HepG2 (cell line): ENCODE results near the gene DCLK1.

Experiments
- CTCF ChIP-seq: sonication (generic); formaldehyde crosslinking; IDR thresholded peaks from 2 replicates; pipeline ENCODE4 v1.5.0; 2020; ENCODE audit warnings: mild to moderate bottlenecking, missing genetic modification reagents, moderate library complexity
- GABPB1 ChIP-seq: IDR thresholded peaks from 2 replicates; pipeline ENCODE4 v1.6.1; 2016; ENCODE audit warnings: mild to moderate bottlenecking, missing genetic modification reagents, moderate library complexity, missing compliant biosample characterization
- NFE2L1 ChIP-seq: sonication (generic); formaldehyde crosslinking; IDR thresholded peaks from 2 replicates; pipeline ENCODE4 v1.4.0; 2020; ENCODE audit warnings: missing genetic modification reagents, mild to moderate bottlenecking, borderline replicate concordance
- POLR2A ChIP-seq, 2 experiments: IDR thresholded peaks; 2 replicates each; pipeline ENCODE4 v1.6.1; 2011; ENCODE audit warnings: low read depth in 2 of 2, low read length in 2 of 2, mild to moderate bottlenecking in 1 of 2, moderate library complexity in 1 of 2; ENCODE audit not compliant: insufficient read depth in 1 of 2
- SAFB2 ChIP-seq: sonication (generic); formaldehyde crosslinking; IDR thresholded peaks from 2 replicates; pipeline ENCODE4 v1.5.1; 2020; ENCODE audit warnings: missing genetic modification reagents, low read depth, mild to moderate bottlenecking, borderline replicate concordance
- TAF1 ChIP-seq: sonication (generic); formaldehyde crosslinking; IDR thresholded peaks from 2 replicates; pipeline ENCODE4 v1.4.0; 2020; ENCODE audit warnings: missing genetic modification reagents
- TEF ChIP-seq: sonication (generic); formaldehyde crosslinking; IDR thresholded peaks from 2 replicates; pipeline ENCODE4 v1.5.0; 2020; ENCODE audit warnings: missing genetic modification reagents
- WIZ ChIP-seq: sonication (generic); formaldehyde crosslinking; IDR thresholded peaks from 2 replicates; pipeline ENCODE4 v1.5.1; 2020; ENCODE audit warnings: mild to moderate bottlenecking, missing genetic modification reagents
- ZBED4 ChIP-seq: sonication (generic); formaldehyde crosslinking; IDR thresholded peaks from 2 replicates; pipeline ENCODE4 v1.4.0; 2020; ENCODE audit warnings: missing genetic modification reagents, borderline replicate concordance
- ZNF232 ChIP-seq: sonication (generic); formaldehyde crosslinking; IDR thresholded peaks from 2 replicates; pipeline ENCODE4 v1.4.0; 2020; ENCODE audit warnings: missing genetic modification reagents, borderline replicate concordance
- ZNF24 ChIP-seq: fragments of 450-650 bp; IDR thresholded peaks from 2 replicates; pipeline ENCODE4 v1.6.1; 2017; ENCODE audit warnings: antibody characterized with exemption, mild to moderate bottlenecking
- ZNF264 ChIP-seq: sonication (generic); formaldehyde crosslinking; IDR thresholded peaks from 2 replicates; pipeline ENCODE4 v1.4.0; 2020; ENCODE audit warnings: missing genetic modification reagents
- ZNF335 ChIP-seq: sonication (generic); formaldehyde crosslinking; IDR thresholded peaks from 2 replicates; pipeline ENCODE4 v1.4.0; 2020; ENCODE audit warnings: missing genetic modification reagents
- ZNF704 ChIP-seq: sonication (generic); formaldehyde crosslinking; IDR thresholded peaks from 2 replicates; pipeline ENCODE4 v1.8.1; 2023; ENCODE audit warnings: mild to moderate bottlenecking, inconsistent platforms, moderate library complexity, missing genetic modification reagents, borderline replicate concordance

- no peak for TF ChIP-seq ZNF232 (CRISPR knock-in tag)
- no peak for TF ChIP-seq TAF1
- TF ChIP-seq CTCF (CRISPR knock-in tag) = no peak
- TF ChIP-seq ZNF335 (CRISPR knock-in tag) = no peak
- no peak for TF ChIP-seq ZBED4 (CRISPR knock-in tag)
- no peak for TF ChIP-seq WIZ
- no peak for TF ChIP-seq GABPB1 (CRISPR knock-in tag)
- no peak for TF ChIP-seq NFE2L1 (CRISPR knock-in tag)
- no peak for TF ChIP-seq POLR2A (IDR thresholded peaks at IDR 0.05; ENCODE audit: insufficient read depth in 1 of 2, low read depth in 2 of 2, low read length in 2 of 2)
- TF ChIP-seq SAFB2 (CRISPR knock-in tag) = no peak
- TF ChIP-seq ZNF704 (CRISPR knock-in tag) = no peak
- no peak for TF ChIP-seq TEF
- TF ChIP-seq ZNF264 (CRISPR knock-in tag) = no peak
- TF ChIP-seq ZNF24 = no peak
Observed at GRCh38 chr13:36054041-36054440, 77.1 kb downstream of the DCLK1 start.
